Liver (tissue), 3 donors: ENCODE data around the gene CORO7.
A peak's percentile ranks its signal among the peaks of the same experiment; 100 is the strongest.

ENCODE experiments used
- ATF3 ChIP-seq: IDR thresholded peaks from 2 replicates; pipeline ENCODE4 v1.6.1; 2016; ENCODE audit warnings: antibody characterized with exemption
- CTCF ChIP-seq: fragments of 150-350 bp; IDR thresholded peaks from 2 replicates; pipeline ENCODE4 v1.5.1; 2017; ENCODE audit warnings: improper control_type of control experiment, low read depth, low read length; ENCODE audit not compliant: missing input control
- FOXA1 ChIP-seq: IDR thresholded peaks from 2 replicates; pipeline ENCODE4 v1.6.1; 2016; ENCODE audit warnings: antibody characterized with exemption
- GABPA ChIP-seq, 2 donors: IDR thresholded peaks in 1 of 2; conservative IDR thresholded peaks in 1 of 2; 2 replicates each; pipeline ENCODE4 v1.6.1; 2016; ENCODE audit warnings: antibody characterized with exemption in 2 of 2, mild to moderate bottlenecking in 1 of 2, moderate library complexity in 1 of 2
- MAX ChIP-seq: IDR thresholded peaks from 2 replicates; pipeline ENCODE4 v1.6.1; 2016; ENCODE audit warnings: antibody characterized with exemption
- NR2F2 ChIP-seq: IDR thresholded peaks from 2 replicates; pipeline ENCODE4 v1.6.1; 2016; ENCODE audit warnings: antibody characterized with exemption
- RAD21 ChIP-seq, 2 donors: IDR thresholded peaks; 2 replicates each; pipeline ENCODE4 v1.6.1; 2016; ENCODE audit warnings: antibody characterized with exemption in 2 of 2, mild to moderate bottlenecking in 2 of 2
- REST ChIP-seq: IDR thresholded peaks from 2 replicates; pipeline ENCODE4 v1.6.1; 2016; ENCODE audit warnings: antibody characterized with exemption, mild to moderate bottlenecking
- RXRA ChIP-seq, 2 donors: IDR thresholded peaks; 2 replicates each; pipeline ENCODE4 v1.6.1; 2017 to 2018; ENCODE audit warnings: antibody characterized with exemption in 2 of 2, mild to moderate bottlenecking in 1 of 2
- TAF1 ChIP-seq: conservative IDR thresholded peaks from 2 replicates; pipeline ENCODE4 v1.6.1; 2016; ENCODE audit warnings: antibody characterized with exemption, mild to moderate bottlenecking
- YY1 ChIP-seq: IDR thresholded peaks from 2 replicates; pipeline ENCODE4 v1.6.1; 2016; ENCODE audit warnings: antibody characterized with exemption, mild to moderate bottlenecking
- ZBTB33 ChIP-seq: IDR thresholded peaks from 2 replicates; pipeline ENCODE4 v1.6.1; 2016; ENCODE audit warnings: antibody characterized with exemption
- donor health status: healthy.
- donor health status: healthy.

GRCh38 chr16:4426021-4426684 is 9.8 kb upstream of the CORO7 start:
- TF ChIP-seq REST (no peak), ZBTB33 (no peak), CTCF (no peak), MAX (no peak), YY1 (no peak), NR2F2 (peak; percentile 24), TAF1 (no peak), FOXA1 (no peak), RXRA (IDR thresholded peaks at IDR 0.05) (peak; percentile 71 to 85), RAD21 (IDR thresholded peaks at IDR 0.05) (no peak), ATF3 (peak; percentile 77), GABPA (IDR thresholded peaks at IDR 0.05 in 1 of 2, conservative IDR thresholded peaks at IDR 0.05 in 1 of 2) (no peak)
